MCF 10A (cell line): Measurements from ENCODE around the gene CACNA2D1. TPM values are rescaled to one million over a fixed set of nuclear protein-coding genes. Genes with fewer than 3 reads are reported as not detected.

ENCODE experiments used
- BruUV-seq: library from RNA; stranded (reverse); fragments of 400-500 nt; replicated peaks from 2 replicates; lab custom pipeline; 2021; lab: Mats Ljungman, UMichigan
- CTCF ChIA-PET: fragments of 300-600 bp; sonication (Branson Sonifier 250); formaldehyde crosslinking; extraction: SDS; loops from one replicate; lab custom pipeline; 2021; ENCODE audit warnings: antibody characterized with exemption, inconsistent platforms; lab: Yijun Ruan, JAX
- POLR2A ChIA-PET: fragments of 300-600, 350-650 bp; sonication (Branson Sonifier 250); formaldehyde crosslinking; extraction: SDS; loops from one replicate; lab custom pipeline; 2020; ENCODE audit warnings: antibody characterized with exemption, inconsistent platforms; lab: Yijun Ruan, JAX
- DNase-seq: peaks from one replicate; pipeline ENCODE4 v3.0.0-alpha.2; 2018; ENCODE audit not compliant: unreplicated experiment
- H3K27ac Mint-ChIP-seq: one replicate; pipeline ENCODE4 v1.8.0; 2022; ENCODE audit warnings: mild to moderate bottlenecking, low read depth, mixed read lengths; ENCODE audit not compliant: unreplicated experiment
- H3K27me3 Mint-ChIP-seq: one replicate; pipeline ENCODE4 v1.8.0; 2022; ENCODE audit warnings: mixed read lengths; ENCODE audit not compliant: insufficient read depth, unreplicated experiment
- H3K36me3 Mint-ChIP-seq: one replicate; pipeline ENCODE4 v1.8.0; 2022; ENCODE audit warnings: mild to moderate bottlenecking, moderate library complexity, mixed read lengths; ENCODE audit not compliant: insufficient read depth, unreplicated experiment
- H3K4me1 Mint-ChIP-seq: one replicate; pipeline ENCODE4 v1.8.0; 2022; ENCODE audit warnings: mixed read lengths; ENCODE audit not compliant: insufficient read depth, unreplicated experiment
- H3K4me3 Mint-ChIP-seq: one replicate; pipeline ENCODE4 v1.8.0; 2022; ENCODE audit warnings: mild to moderate bottlenecking, moderate library complexity, mixed read lengths; ENCODE audit not compliant: unreplicated experiment
- H3K9me3 Mint-ChIP-seq: one replicate; pipeline ENCODE4 v1.8.0; 2022; ENCODE audit warnings: mixed read lengths; ENCODE audit not compliant: unreplicated experiment
- CTCF ChIP-seq: fragments of 200-600 bp; IDR thresholded peaks from one replicate; pipeline ENCODE4 v1.8.0; 2022; ENCODE audit warnings: antibody characterized with exemption, mild to moderate bottlenecking; ENCODE audit not compliant: unreplicated experiment
- intact Hi-C: fragments of 100-400 bp; cut with micrococcal nuclease; formaldehyde crosslinking; loops from 2 replicates; pipeline ENCODE4 v1.14.1; 2022
- total RNA-seq: library from RNA; stranded (reverse); gene quantifications from 2 replicates; pipeline ENCODE4 v1.2.3, GENCODE V29; 2022

The CACNA2D1 gene
- total RNA-seq, 1 experiment from 2014 or later: not detected

GRCh38 chr7:82158327-82158726 is 285.2 kb downstream of the CACNA2D1 start:
- no TSS peak for BruUV-seq
- no peak overlapping the region for H3K27ac Mint-ChIP-seq
- H3K4me3 Mint-ChIP-seq: no peak overlapping the region
- no peaks in the 10 kb centered on the region for H3K36me3 Mint-ChIP-seq
- ChIA-PET CTCF (interaction anchor here (0.6 kb wide), 1 partner anchor 8 kb away, joined by 5 read pairs; no protein-coding TSS in a partner anchor), POLR2A (interaction anchor here (0.6 kb wide), 1 partner anchor 1434 kb away, joined by 3 read pairs; no protein-coding TSS in a partner anchor)
- no peak for TF ChIP-seq CTCF
- intact Hi-C loops: no loop called here
- H3K4me1 Mint-ChIP-seq: no peaks in the 10 kb centered on the region
- H3K27me3 Mint-ChIP-seq: peaks cover 65% of the 10 kb centered on the region
- no peak for DNase-seq
- H3K9me3 Mint-ChIP-seq: no peaks in the 10 kb centered on the region

GRCh38 chr7:82156893-82157292 is 286.7 kb downstream of the CACNA2D1 start:
- CTCF ChIA-PET: no interaction called here
- Mint-ChIP-seq H3K27me3 (peaks cover 51% of the 10 kb centered on the region), H3K4me1 (no peaks in the 10 kb centered on the region), H3K36me3 (no peaks in the 10 kb centered on the region), H3K9me3 (no peaks in the 10 kb centered on the region), H3K4me3 (no peak overlapping the region), H3K27ac (no peak overlapping the region)
- no TSS peak for BruUV-seq
- DNase-seq: no peak
- POLR2A ChIA-PET: no interaction called here
- no peak for TF ChIP-seq CTCF
- intact Hi-C loops: no loop called here

DNA sequence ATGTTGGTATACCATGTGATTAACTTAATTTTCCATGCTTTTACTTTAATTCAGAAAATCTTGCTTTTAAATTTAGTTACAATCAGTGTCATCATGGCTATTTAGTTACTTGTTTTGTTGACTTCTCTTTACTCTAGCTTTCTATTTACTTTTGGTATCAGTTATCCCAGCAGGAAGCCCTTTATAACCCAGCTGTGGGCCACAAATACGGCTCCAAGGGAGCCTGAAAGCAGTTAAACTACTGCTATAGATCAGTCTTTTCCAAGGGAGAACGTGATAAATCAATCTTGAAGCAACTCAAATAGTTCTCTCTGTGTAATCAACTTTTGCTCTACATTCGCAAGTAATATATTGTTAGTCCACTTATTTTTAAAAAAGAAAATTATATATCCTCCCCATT is 287.4 kb downstream of the CACNA2D1 start:
- no peaks in the 10 kb centered on the region for H3K4me1 Mint-ChIP-seq
- CTCF ChIA-PET: no interaction called here
- H3K27me3 Mint-ChIP-seq: peaks cover 43% of the 10 kb centered on the region
- no peak overlapping the region for H3K4me3 Mint-ChIP-seq
- no peaks in the 10 kb centered on the region for H3K9me3 Mint-ChIP-seq
- POLR2A ChIA-PET: no interaction called here
- H3K27ac Mint-ChIP-seq: no peak overlapping the region
- BruUV-seq: no TSS peak
- no peak for DNase-seq
- TF ChIP-seq CTCF: no peak
- intact Hi-C loops: no loop called here
- H3K36me3 Mint-ChIP-seq: no peaks in the 10 kb centered on the region

DNA sequence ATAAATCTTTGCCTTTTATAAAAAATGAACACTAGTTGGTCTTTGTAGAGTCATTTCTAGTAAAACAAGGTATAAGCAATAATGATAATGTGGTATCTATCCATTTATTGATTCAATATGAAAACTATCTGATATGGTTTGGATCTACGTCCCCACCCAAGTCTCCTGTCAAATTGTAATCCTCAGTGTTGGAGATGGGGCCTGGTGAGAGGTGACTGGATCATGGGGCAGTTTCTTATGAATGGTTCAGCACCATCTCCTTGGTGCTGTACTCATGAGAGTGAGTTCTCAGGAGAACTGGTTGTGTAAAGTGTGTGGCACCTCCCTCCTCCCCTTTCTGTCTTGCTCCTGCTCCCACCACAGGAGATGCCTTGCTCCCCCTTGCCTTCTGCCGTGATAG is 288.8 kb downstream of the CACNA2D1 start:
- POLR2A ChIA-PET: no interaction called here
- intact Hi-C loops: no loop called here
- no peaks in the 10 kb centered on the region for H3K9me3 Mint-ChIP-seq
- no peaks in the 10 kb centered on the region for H3K36me3 Mint-ChIP-seq
- no peak overlapping the region for H3K4me3 Mint-ChIP-seq
- no peaks in the 10 kb centered on the region for H3K4me1 Mint-ChIP-seq
- CTCF ChIA-PET: interaction anchor here (0.9 kb wide), 1 partner anchor 10 kb away, joined by 3 read pairs; no protein-coding TSS in a partner anchor
- no TSS peak for BruUV-seq
- no peak for DNase-seq
- peaks cover 30% of the 10 kb centered on the region for H3K27me3 Mint-ChIP-seq
- no peak for TF ChIP-seq CTCF
- no peak overlapping the region for H3K27ac Mint-ChIP-seq
